Left lung (tissue), 10 donors: ENCODE measurements around the gene PDE4A. TPM values are rescaled to one million over a fixed set of nuclear protein-coding genes. Genes with fewer than 3 reads are reported as not detected.
"Not testable (repeated sequence)": the region's sequence is repeated elsewhere in the genome, so short reads cannot be mapped to it uniquely, and the experiment has no call there.

Experiments
- ATAC-seq: fragments of 200-7000 bp; cut with Tn5 transposase; one replicate; pipeline ENCODE4 v1.9.1; 2020; ENCODE audit warnings: moderate library complexity
- DNase-seq, 4 donors: peaks; one replicate each; pipeline ENCODE4 v3.0.0-alpha.2; 2013 to 2020
- H3K27ac ChIP-seq, 2 donors: fragments of 200-600 bp; sonication (generic) in 1 of 2; one replicate each; pipeline versions ENCODE4 v1.5.0 to v1.8.0; 2020 to 2021
- H3K27me3 ChIP-seq, 2 donors: fragments of 200-600 bp; sonication (generic) in 1 of 2; one replicate each; pipeline versions ENCODE4 v1.5.0 to v1.8.0; 2020 to 2021
- H3K36me3 ChIP-seq, 2 donors: fragments of 200-600 bp; sonication (generic) in 1 of 2; one replicate each; pipeline versions ENCODE4 v1.5.0 to v1.8.0; 2020 to 2021
- H3K4me1 ChIP-seq, 2 donors: fragments of 200-600 bp; one replicate each; pipeline ENCODE4 v1.8.0; 2021
- H3K4me3 ChIP-seq, 2 donors: fragments of 200-600 bp; sonication (generic) in 1 of 2; one replicate each; pipeline versions ENCODE4 v1.5.0 to v1.8.0; 2020 to 2021; ENCODE audit warnings: mild to moderate bottlenecking in 1 of 2
- H3K9me3 ChIP-seq, 2 donors: fragments of 200-600 bp; sonication (generic) in 1 of 2; one replicate each; pipeline versions ENCODE4 v1.5.0 to v1.8.0; 2020 to 2021
- CTCF ChIP-seq, 2 donors: fragments of 200-600 bp; sonication (generic) in 1 of 2; IDR thresholded peaks; one replicate each; pipeline versions ENCODE4 v1.5.0 to v1.8.0; 2021; ENCODE audit warnings: antibody characterized with exemption in 2 of 2
- intact Hi-C, 2 donors: fragments of 100-400 bp; cut with DNase I; formaldehyde crosslinking; loops; one replicate each; pipeline versions ENCODE4 v1.11.2 to v1.14.2; 2022
- polyA plus RNA-seq, 6 donors: library from polyadenylated mRNA; unstranded; fragments of 120-200 nt; gene quantifications; one replicate each; pipeline ENCODE4 v1.2.1, GENCODE V29; 2013; ENCODE audit not compliant: insufficient read length in 6 of 6
- total RNA-seq, 2 donors: library from RNA; stranded (reverse); fragmentation: NEBNext Ultra II Directional; extraction: Animal tissue kit (Norgen Biotek cat#: 25700); gene quantifications; one replicate each; pipeline ENCODE4 v1.2.1, GENCODE V29; 2021
- donor health status: DM: no; HTN: yes; CAD: no.
- donor health status: DM: no; HTN: no; CAD: no.

PDE4A gene
- total and polyA plus RNA-seq, 8 donors = 4.3 to 21.6 (median 8.6) TPM

GRCh38 chr19:10379880-10380312, 40.4 kb upstream of the PDE4A start:
- intact Hi-C loops = loop anchor here in 1 of 2 donors (5.0 kb wide), 1 partner anchor 123 kb away; no protein-coding TSS in a partner anchor
- Histone ChIP-seq H3K36me3 (peaks cover 0 to 27% of the 10 kb centered on the region in 2 donors), H3K9me3 (no peaks in the 10 kb centered on the region), H3K4me1 (peaks cover 0 to 52% of the 10 kb centered on the region in 2 donors), H3K4me3 (peak overlapping the region; percentile 82 to 88), H3K27me3 (no peaks in the 10 kb centered on the region), H3K27ac (peak overlapping the region; percentile 57 to 95)
- no peak for DNase-seq
- TF ChIP-seq CTCF (IDR thresholded peaks at IDR 0.05) = no peak
- peak; percentile 1 for ATAC-seq

GRCh38 chr19:10380313-10381102, 39.8 kb upstream of the PDE4A start, which contains the start of gene TYK2:
TSS of gene TYK2 (minus strand) at chr19:10380572. CDS start at chr19:10378406, 2,166 bp downstream.
- Histone ChIP-seq H3K9me3 (no peaks in the 10 kb centered on the region), H3K36me3 (peaks cover 0 to 21% of the 10 kb centered on the region in 2 donors), H3K4me3 (peak within 1 kb of the TSS; percentile 82 to 88), H3K27ac (peak within 1 kb of the TSS; percentile 76 to 95), H3K27me3 (no peaks in the 10 kb centered on the region), H3K4me1 (peaks cover 0 to 46% of the 10 kb centered on the region in 2 donors)
- DNase-seq = peak; percentile 97 to 99 (median 98)
- peak; percentile 98 for ATAC-seq
- intact Hi-C loops = loop anchor here in 1 of 2 donors (5.0 kb wide), 1 partner anchor 123 kb away; no protein-coding TSS in a partner anchor
- no peak for TF ChIP-seq CTCF (IDR thresholded peaks at IDR 0.05)

GRCh38 chr19:10383223-10383499, 37.2 kb upstream of the PDE4A start:
- not testable (repeated sequence) for H3K4me3 ChIP-seq, H3K27me3 ChIP-seq, H3K36me3 ChIP-seq, H3K9me3 ChIP-seq, DNase-seq, ATAC-seq
- intact Hi-C loops = loop anchor here in 1 of 2 donors (5.0 kb wide), 1 partner anchor 126 kb away; no protein-coding TSS in a partner anchor
- H3K4me1 ChIP-seq = peaks cover 0 to 44% of the 10 kb centered on the region in 2 donors
- H3K27ac ChIP-seq = peak overlapping the region in 1 of 2 donors; percentile 24

- TF ChIP-seq CTCF (IDR thresholded peaks at IDR 0.05) = no peak
- Histone ChIP-seq H3K4me3 (no peak overlapping the region), H3K9me3 (no peaks in the 10 kb centered on the region), H3K4me1 (peaks cover 5 to 41% of the 10 kb centered on the region in 2 donors), H3K27ac (no peak overlapping the region), H3K27me3 (no peaks in the 10 kb centered on the region), H3K36me3 (no peaks in the 10 kb centered on the region)
- intact Hi-C loops = loop anchor here in 1 of 2 donors (5.0 kb wide), 1 partner anchor 127 kb away; no protein-coding TSS in a partner anchor
- ATAC-seq (no peak), DNase-seq (no peak)
Measured at GRCh38 chr19:10384580-10384979, 35.8 kb upstream of the PDE4A start.

- Histone ChIP-seq H3K4me3 (no peak overlapping the region), H3K27me3 (no peaks in the 10 kb centered on the region), H3K4me1 (peaks cover 5 to 21% of the 10 kb centered on the region in 2 donors), H3K27ac (no peak overlapping the region), H3K36me3 (peaks cover 0 to 38% of the 10 kb centered on the region in 2 donors), H3K9me3 (no peaks in the 10 kb centered on the region)
- ATAC-seq = peak; percentile 84
- TF ChIP-seq CTCF (IDR thresholded peaks at IDR 0.05) = peak; percentile 78 to 95
- intact Hi-C loops = no loop called here
- peak; percentile 77 to 89 (median 84) for DNase-seq
Measured at GRCh38 chr19:10388957-10389356, 31.4 kb upstream of the PDE4A start.
